GM10266 (cell line): ENCODE data around the gene PKLR.
A peak's percentile ranks its signal among the peaks of the same experiment; 100 is the strongest.

Source experiments
- DNase-seq: peaks from one replicate; pipeline ENCODE4 v3.0.0; 2012; ENCODE audit errors: extremely low spot score
- TF ChIP-seq, protein P1 (sequence below): IDR thresholded peaks from 2 replicates; pipeline ENCODE4 v1.5.1; 2012; ENCODE audit warnings: mild to moderate bottlenecking, low read depth; ENCODE audit not compliant: control insufficient read depth, insufficient read depth; ENCODE audit errors: missing control alignments

PKLR gene

GRCh38 chr1:155263067-155263466, 38.2 kb downstream of the PKLR start:
- TF ChIP-seq, protein P1, sequence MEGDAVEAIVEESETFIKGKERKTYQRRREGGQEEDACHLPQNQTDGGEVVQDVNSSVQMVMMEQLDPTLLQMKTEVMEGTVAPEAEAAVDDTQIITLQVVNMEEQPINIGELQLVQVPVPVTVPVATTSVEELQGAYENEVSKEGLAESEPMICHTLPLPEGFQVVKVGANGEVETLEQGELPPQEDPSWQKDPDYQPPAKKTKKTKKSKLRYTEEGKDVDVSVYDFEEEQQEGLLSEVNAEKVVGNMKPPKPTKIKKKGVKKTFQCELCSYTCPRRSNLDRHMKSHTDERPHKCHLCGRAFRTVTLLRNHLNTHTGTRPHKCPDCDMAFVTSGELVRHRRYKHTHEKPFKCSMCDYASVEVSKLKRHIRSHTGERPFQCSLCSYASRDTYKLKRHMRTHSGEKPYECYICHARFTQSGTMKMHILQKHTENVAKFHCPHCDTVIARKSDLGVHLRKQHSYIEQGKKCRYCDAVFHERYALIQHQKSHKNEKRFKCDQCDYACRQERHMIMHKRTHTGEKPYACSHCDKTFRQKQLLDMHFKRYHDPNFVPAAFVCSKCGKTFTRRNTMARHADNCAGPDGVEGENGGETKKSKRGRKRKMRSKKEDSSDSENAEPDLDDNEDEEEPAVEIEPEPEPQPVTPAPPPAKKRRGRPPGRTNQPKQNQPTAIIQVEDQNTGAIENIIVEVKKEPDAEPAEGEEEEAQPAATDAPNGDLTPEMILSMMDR, result no peak
- no peak for DNase-seq

DNA sequence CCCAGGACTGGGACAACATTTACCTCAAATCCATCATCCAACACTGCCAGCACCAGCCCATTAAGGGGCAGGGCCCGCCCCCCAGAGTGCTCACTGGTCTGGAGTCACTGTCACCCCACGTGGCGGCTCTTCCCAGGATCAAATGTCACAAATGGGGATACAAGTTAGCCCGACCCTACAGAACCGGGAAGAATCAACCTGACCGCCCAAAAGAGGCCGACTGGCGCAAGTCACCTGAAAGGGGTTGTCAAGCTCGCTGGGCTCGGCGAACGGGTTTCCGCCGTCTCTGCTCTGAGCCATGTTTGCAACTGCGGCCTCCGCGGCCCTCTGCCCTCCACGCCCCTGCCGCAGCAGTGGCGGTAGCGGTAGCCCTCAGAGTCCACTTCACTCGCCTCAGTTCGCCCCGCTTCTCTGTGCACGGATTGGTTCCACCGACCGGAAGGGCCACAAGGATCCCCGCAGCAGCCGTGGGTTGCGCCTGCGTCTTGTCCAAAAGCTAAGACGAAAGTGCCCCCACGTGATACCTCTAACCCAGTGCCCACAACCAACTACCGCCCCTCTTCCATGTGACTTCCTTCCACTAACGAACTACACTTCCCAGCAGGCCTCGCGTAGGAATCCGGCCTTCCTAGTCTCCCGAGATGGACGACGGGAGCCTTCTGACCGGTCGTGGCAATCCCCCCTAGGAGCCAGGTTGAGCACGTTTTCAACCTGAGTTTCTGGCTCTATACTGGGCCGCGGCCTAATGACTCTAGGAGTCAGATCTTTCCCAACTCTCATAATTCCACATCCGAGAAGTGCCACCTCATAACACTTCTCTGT, 39.2 kb downstream of the PKLR start, which contains the start of gene SCAMP3:
TSS of gene SCAMP3 (minus strand) at position 509 of the 822 bp plus-strand sequence. CDS start at position 300, 209 bp downstream.
- TF ChIP-seq, protein P1, result no peak
- peak; percentile 97 for DNase-seq

DNA sequence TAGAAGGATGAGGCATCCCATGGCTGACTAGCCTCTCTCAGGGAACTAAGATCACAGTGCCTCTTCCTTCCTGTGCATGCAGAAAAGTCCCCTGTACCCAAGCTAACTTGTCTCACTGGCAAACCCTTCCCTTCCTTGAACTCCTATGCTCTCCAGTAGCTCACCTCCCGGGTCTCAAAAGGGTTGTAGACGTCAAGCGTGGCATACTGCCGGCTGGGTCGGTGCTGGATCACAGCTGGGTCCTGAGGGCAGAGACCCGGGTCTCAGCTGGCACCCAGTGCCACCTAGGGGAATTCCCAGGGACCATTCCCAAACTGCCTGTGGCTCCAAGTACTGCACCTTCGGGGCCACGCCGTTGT, 39.8 kb downstream of the PKLR start:
- DNase-seq, result no peak
- TF ChIP-seq, protein P1, result no peak

- no peak for DNase-seq
- TF ChIP-seq, protein P1, result no peak
These were observed 41.0 kb downstream of the PKLR start for GRCh38 chr1:155260276-155260675.

DNA sequence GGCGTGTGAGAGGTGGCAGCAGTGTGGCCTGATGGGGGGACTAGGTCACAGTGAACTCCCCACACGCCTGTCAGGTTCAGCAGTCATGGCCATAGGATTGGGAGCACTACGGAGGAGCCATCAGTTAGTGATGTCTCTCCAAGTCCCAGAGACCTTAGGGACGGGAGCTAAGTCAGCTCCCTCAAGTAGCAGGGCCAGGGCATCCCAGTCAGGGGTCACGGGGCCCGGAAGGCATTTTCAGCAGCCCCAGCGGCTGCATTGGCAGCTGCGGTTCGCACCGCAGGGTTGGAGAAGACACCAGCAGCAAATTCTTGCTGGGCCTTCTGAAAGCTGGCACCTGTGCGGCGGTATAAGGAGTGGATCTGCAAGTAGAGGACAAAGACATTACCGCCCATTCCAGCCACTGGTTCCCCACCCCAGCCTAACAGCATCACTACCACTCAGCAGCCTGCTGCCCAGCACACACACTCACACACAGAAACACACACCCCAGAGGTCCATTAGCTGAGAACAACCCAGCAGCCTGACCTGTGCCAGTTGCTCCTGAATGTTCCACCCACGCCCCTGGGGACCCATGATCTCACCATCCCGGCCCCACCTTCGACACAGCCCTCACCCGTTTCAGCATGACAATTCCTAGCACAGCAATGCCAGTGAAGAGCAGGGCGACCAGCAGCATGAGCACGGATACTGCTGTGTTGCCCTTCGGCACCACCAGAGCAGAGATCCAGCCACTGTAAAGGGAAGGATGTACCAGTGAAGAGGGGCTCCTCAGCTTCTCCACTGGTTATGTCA, 45.0 kb downstream of the PKLR start:
- TF ChIP-seq, protein P1, result no peak
- DNase-seq, result no peak

DNA sequence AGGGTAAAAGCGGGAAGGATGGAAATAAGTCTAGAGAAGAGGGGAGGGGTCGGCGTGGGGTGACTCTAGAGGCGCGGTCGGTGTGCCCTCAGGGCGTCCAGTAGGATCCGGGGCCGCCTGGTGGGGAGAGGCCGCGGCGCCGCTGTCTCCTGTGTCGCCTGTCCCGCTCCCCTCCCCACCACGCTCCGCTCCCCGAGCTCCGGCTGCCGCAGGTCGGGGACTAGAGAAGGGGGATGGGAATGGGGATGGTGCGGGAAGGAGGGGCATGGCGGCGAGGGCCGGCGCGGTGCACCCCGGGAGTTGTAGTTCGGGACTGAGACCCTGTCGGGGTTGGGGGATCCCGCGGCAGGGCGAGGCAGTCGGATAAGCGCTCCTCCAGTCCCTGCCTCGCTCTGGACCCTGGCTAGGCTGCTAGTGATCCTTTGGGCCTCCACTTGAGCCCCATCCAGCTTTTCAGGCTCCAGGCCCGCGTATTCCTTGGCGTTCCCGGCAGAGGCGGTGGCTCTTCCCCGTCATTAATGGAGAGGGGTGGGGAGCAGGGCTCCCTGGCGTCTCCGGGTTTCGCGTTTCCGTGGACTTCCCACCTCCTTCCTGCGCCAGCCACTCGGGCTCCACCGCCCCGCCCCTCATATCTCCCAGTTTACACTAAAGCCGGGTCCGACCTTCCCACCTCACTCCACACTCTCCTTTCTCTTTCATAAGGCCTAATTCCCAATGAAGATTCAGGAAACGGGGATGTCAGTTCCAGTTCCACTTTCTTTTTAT, 45.8 kb downstream of the PKLR start, which contains the start of gene ENTREP3:
TSS of gene ENTREP3 (minus strand) at position 241 of the 765 bp plus-strand sequence. CDS start 606 bp downstream, outside the sequence.
- DNase-seq, result peak; percentile 92
- TF ChIP-seq, protein P1, result no peak
